Activated CD8-positive, alpha-beta memory T cell treated with anti-CD3 and anti-CD28 coated beads for 1 hour (primary cell): ENCODE data around the gene GRK5.

Experiments used
- DNase-seq, 2 donors: peaks; one replicate each; pipeline ENCODE4 v3.0.0-alpha.2; 2020; ENCODE audit warnings: low read depth in 1 of 2; ENCODE audit errors: extremely low read depth in 1 of 2

Gene GRK5

GRCh38 chr10:119415121-119415520, 207.8 kb downstream of the GRK5 start:
- DNase-seq, result no peak

DNA sequence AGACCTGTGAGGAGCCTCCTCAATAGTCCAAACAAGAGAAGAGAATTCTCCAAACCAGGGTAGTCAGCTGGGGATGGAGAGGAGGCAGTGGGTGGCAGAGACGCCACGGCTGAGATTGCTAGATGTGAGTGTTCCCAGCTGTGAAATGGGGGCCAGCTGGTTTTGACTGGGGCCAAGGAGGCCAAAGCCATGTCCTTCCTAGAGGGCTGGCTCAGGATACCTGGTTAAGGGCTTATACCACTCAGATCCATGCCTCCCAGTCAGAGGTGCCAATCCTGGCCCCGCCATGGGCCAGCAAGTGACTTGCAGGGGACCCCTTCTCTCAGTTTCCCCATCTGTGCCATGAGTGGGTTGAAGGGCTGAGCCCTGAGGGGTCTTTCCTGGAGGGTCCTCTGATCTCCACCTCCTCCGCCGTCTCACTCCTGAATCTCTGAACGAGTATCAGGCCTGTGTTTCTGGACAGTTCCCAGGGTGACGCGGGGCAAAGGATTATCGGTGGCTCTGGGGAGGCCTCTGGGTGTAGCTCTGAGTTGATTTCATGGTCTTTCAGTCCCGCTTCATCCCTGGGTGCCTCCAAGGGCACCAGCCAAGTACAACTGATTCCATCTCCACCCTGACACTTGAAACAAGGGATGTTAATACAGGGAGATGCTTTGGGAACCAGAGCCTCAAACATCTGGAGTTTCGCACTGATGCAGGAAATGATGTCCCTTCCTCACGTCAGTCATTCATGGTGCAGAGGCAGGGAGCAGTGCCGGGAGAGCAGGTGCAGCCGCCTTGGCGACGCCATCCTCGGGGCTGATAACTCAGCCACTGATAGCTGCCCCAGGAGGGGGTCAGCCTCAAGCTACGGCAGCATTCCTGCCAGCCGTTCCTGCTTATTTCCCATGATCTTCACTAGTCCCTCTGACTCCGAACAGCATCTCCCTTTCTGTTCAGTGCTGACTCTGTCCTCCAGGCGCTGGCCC, 208.4 kb downstream of the GRK5 start:
- no peak for DNase-seq

- peak; percentile 49 to 59 for DNase-seq
Observed at GRCh38 chr10:119416855-119417254, 209.5 kb downstream of the GRK5 start.

DNA sequence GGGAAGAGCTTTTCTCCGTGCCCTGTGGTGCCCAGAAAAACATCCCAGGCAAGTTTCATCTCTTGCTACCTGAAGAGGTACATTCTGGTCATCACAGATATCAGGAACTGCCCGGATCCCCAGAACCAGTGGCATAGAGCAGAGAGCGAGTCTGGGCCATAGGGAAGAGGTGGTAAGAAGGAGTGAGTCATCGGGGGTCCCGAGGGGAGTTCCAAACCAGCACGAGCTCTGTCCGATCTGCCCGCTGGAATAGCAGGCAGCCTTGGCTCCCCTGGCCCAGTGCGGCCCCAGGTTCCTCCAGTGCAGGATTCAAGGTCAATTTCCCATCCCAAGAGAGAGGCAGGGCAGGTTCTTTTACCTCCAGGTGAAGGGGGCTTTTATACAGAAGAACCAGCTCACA, 210.5 kb downstream of the GRK5 start:
- DNase-seq, result no peak

GRCh38 chr10:119418362-119418761, 211.0 kb downstream of the GRK5 start:
- DNase-seq, result no peak

DNA sequence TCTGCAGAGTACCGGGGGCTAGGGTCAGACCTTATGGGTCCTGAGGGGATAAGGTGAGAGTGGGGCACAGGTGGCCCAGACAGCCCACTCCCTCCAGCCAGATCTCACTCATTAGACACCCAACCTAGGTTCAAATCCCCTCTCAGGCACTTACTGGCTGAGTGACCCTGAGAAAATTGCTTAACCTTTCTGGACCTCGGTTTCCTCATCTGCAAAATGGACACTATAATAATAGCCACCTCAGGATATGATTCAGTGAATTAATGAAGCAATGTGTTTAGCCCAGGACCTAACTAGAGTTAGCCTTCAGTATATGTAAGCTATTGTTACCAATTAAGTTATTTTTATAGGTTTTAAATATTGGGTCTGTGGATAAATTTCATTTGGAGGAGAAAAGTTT, 212.6 kb downstream of the GRK5 start:
- no peak for DNase-seq

- no peak for DNase-seq
Observed at GRCh38 chr10:119420950-119421875, 213.8 kb downstream of the GRK5 start.

GRCh38 chr10:119421891-119422681, 214.7 kb downstream of the GRK5 start:
- DNase-seq, result no peak

- no peak for DNase-seq
Observed at GRCh38 chr10:119422682-119423509, 215.5 kb downstream of the GRK5 start.

GRCh38 chr10:119423510-119424257, 216.3 kb downstream of the GRK5 start:
- DNase-seq, result no peak

GRCh38 chr10:119424258-119424975, 217.0 kb downstream of the GRK5 start:
- no peak for DNase-seq

DNA sequence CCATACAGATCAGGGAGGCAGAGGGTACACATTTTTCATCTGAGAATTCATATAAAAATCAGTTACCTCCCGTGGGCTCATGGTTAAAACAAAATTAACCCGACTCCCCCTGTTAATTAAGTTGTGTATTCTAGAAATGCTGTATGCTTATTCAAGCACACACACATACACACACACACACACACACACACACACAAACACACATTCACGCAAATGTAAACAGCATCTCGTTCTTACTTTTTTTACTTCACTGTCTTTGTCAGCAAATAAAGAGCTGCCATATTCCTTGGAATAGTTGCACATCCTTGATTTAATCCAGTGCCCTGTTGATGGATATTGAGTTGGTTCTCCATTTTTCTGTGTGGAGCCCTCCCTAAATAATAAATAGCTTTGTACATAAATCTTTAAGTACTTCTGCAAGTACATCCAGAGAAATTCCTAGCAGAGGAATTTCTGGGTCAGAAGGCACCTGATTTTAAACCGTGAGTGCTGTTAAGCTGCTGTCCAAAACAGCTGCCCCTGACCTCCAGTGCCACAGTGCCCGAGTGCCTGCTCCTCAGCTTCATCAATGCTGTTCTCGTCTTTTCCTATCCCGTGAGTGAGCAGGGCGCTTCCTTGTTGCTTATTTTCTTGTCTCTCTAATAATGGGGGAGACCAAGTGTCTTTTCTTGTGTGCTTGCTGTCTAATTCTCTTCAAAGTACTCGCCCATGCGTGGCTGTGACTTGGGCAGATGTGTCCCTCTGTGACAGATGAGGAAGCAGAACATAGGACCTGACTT, 217.9 kb downstream of the GRK5 start:
- DNase-seq, result no peak

GRCh38 chr10:119425881-119426170, 218.5 kb downstream of the GRK5 start:
- no peak for DNase-seq

DNA sequence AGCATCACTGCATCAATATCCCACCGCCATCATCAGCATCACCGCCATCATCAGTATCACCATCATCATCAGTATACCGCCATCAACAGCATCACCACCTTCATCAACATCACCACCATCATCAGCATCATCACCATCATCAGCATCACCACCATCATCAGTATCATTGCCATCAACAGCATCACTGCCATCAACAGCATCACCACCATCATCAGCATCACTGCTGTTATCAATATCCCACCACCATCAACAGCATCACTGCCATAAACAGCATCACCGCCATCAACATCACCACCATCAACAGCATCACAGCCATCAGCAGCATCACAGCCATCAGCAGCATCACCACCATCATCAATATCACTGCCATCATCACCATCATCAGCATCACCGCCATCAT, 219.3 kb downstream of the GRK5 start:
- DNase-seq, result no peak

DNA sequence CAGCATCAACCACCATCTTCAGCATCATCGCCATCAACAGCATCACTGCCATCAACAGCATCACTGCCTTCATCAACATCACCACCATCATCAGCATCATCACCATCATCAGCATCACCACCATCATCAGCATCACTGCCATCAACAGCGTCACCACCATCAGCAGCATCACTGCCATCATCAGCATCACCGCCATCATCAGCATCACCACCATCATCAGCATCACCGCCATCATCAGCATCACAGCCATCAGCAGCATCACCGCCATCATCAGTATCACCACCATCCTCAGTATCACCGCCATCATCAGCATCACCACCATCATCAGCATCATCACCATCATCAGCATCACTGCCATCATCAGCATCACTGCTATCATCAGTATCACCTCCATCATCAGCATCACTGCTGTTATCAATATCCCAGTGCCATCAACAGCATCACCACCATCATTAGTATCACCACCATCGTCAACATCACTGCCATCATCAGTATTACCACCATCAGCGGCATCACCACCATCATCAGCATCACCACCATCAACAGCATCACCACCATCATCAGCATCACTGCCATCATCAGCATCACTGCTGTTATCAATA, 220.0 kb downstream of the GRK5 start:
- DNase-seq, result no peak

- no peak for DNase-seq
Observed at GRCh38 chr10:119428789-119429188, 221.4 kb downstream of the GRK5 start.

DNA sequence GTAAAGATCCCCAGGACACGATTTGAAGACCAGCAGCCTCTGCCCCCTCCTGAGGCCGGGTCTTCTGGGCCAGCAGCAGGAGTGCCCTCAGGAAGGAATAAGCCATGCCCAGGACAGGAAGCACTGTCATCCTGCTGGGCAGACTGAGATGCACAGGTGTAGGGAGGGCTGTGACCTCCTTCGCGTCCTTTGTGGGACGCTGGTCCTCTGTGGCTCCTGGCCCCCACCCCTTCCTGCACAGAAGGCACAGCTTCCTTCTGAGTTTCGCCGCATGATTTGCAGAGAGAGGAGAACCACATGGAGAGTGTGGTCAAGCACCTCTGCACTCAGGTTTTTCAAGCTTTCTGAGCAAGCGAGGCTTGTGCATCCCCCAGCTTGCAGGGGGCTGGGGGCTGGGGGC, 222.4 kb downstream of the GRK5 start:
- no peak for DNase-seq
